GM10266 (cell line): ENCODE data around the gene ADAMTS6.

Source experiments
- DNase-seq: peaks from one replicate; pipeline ENCODE4 v3.0.0; 2012; ENCODE audit errors: extremely low spot score
- TF ChIP-seq, protein P1 (sequence below): IDR thresholded peaks from 2 replicates; pipeline ENCODE4 v1.5.1; 2012; ENCODE audit warnings: mild to moderate bottlenecking, low read depth; ENCODE audit not compliant: control insufficient read depth, insufficient read depth; ENCODE audit errors: missing control alignments

Gene ADAMTS6

DNA sequence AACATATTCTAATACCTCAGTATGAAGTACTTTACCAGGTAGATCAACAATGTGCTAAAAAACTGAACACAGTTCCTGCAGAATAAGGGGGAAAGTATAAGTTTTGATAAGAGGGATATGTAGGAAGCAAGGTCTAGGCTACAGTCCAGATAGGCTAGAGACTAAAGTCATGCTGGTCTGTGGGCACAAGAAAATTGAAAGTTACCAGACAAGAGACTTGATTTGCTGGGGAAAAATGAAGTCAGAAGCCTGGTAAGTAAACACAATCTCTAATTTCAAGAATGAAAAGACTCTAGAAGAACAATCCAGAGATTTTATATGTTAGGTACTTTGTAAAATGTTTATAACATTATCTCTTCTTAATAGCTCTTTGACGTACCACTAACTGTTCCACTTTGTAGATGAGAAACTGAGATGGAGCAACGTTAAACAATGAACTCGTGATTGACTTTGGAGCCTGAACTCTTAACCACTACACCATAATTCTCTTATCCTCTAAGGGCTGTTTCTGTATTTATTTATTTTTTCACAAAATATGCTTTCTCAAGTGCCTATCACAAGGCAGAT is 19.5 kb downstream of the ADAMTS6 start:
- TF ChIP-seq, protein P1, sequence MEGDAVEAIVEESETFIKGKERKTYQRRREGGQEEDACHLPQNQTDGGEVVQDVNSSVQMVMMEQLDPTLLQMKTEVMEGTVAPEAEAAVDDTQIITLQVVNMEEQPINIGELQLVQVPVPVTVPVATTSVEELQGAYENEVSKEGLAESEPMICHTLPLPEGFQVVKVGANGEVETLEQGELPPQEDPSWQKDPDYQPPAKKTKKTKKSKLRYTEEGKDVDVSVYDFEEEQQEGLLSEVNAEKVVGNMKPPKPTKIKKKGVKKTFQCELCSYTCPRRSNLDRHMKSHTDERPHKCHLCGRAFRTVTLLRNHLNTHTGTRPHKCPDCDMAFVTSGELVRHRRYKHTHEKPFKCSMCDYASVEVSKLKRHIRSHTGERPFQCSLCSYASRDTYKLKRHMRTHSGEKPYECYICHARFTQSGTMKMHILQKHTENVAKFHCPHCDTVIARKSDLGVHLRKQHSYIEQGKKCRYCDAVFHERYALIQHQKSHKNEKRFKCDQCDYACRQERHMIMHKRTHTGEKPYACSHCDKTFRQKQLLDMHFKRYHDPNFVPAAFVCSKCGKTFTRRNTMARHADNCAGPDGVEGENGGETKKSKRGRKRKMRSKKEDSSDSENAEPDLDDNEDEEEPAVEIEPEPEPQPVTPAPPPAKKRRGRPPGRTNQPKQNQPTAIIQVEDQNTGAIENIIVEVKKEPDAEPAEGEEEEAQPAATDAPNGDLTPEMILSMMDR, result no peak
- DNase-seq, result no peak

DNA sequence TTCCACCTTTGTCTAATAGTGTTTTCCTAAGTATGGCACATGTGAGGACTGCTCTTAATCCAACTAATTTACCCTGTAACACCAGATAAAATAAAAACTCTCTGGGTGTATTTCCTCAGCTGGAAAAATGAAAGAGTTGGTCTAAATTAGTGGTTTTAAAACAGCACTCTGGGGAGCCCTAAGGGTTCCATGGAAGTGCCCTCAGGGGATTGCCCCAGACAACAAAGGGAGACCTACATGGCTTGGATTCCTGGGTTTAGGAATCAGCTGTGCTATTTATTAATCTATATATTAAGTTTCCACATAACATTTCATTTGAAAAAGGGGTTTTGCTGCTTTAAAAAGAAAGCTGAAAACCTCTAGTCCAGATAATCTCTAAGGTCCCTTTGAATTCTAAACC is 20.2 kb downstream of the ADAMTS6 start:
- DNase-seq, result no peak
- TF ChIP-seq, protein P1, result no peak

DNA sequence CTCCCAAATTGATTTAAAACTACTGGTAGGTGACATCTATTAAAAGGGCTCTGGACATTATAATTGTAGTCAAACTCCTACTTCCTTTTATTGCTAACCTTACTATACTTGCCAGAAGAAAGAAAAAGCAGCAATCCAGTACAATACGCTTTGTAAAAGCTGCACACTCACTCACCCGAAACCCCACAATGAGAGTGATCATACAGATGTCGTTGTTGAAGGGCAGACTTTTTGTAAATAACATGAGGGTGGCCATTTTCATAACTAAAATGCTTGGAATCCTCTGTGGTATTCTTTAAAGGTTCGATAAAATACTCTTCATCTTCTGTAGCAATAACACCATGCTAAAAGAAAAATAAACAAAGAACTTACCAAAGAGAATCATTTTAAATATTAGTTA is 21.7 kb downstream of the ADAMTS6 start:
- DNase-seq, result no peak
- TF ChIP-seq, protein P1, result no peak

DNA sequence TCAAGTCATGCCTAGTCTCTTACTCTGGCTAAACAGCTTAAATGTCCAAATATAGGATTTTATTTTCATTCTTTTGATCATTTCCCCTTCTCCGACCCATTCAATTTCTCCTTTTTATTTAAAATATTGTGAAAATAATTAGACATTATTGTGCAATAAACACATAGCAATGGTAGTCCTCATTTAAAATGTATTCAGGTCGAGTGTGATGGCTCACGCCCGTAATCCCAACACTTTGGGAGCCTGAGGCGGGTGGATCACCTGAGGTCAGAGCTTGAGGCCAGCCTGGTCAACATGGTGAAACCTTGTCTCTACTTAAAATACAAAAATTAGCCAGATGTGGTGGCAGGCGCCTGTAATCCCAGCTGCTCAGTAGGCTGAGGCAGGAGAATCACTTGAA is 26.7 kb downstream of the ADAMTS6 start:
- no peak for DNase-seq
- TF ChIP-seq, protein P1, result no peak

DNA sequence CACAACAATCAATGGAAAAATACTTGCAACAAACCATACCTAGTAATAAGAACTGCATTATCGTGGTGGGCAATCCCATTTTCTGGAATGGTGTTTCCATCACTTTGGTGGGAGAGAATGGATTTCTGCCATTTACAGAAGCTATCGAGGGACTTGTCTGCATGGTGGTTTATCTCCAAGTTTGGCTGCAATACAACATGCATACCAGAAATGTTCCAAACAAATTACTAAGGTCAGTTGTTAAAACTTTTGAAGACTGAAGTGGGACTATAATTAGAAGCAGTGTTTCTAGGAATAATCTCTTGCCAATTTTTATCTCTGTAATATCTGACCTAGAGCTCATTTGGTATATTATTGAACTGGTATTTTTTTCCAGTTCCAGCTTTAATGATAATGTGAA is 30.3 kb downstream of the ADAMTS6 start:
- DNase-seq, result no peak

DNA sequence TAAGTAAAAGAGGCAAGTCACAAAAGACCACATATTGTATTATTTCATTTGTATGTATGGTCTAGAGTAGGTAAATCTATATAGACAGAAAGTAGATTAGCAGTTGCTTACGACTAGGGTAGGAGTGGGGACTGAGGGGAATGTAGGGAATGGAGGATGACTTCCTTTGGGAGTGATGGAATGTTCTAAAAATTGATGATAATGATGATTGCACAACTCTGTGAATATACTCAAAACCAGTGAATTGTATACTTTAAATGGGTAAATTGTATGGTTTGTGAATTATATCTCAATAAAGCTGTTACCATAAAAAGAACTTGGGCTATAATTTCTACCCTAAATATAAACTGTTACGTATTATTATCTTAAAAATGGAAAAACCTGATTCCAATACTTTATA is 35.0 kb downstream of the ADAMTS6 start:
- TF ChIP-seq, protein P1, result no peak
- no peak for DNase-seq

More for the DNA sequence above, 30.3 kb downstream of the ADAMTS6 start:
- TF ChIP-seq, protein P1, result no peak

DNA sequence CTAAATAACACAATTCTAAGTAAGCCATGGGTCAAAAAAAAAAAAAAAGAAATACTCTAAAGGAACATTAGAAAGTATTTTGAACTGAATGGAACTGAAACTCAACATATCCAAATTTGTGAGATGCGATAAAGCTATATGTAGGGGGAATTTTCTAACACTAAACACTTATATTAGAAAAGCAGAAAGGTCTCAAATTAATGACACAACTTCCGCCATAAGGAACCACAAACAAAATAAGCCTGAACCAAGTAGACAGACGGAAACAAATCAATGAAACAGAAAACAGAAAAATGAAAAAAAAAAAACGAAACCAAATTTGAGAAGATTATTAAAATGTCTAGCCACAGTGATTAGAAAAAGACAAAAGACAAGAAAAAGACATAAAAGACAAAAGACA is 39.9 kb downstream of the ADAMTS6 start:
- TF ChIP-seq, protein P1, result no peak
- DNase-seq, result no peak
